ENCODE data around the gene SOS2. TPM values are rescaled to one million over a fixed set of nuclear protein-coding genes. Genes with fewer than 3 reads are reported as not detected.

SOS2 gene
- total and polyA plus RNA-seq, 2 of the 8 experiments (the other 6 are each of a cell fraction or from before 2014, with no cell fraction given) = 2.8 to 12.7 TPM

DNA sequence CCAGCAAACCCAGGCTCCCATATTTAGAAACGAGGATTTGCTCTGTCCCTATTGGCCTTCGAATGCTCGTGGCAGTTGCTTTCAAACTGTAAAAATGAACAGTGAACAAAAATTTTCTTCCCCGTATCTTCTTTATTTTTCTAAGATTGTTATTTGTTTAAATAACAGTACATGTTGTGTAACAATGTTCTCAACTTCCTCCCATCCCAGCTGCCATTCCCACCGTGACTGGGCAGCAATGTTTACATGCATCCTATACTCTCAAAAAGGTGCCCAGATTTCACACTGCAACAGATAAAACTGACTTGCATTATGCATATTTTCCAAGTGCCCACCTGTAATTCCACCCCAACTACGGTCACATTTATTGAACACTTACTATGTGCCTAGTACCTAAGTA is 127.8 kb downstream of the SOS2 start:
- Histone ChIP-seq H2BK120ac (replicated peaks; ENCODE audit: low read depth, low read length) (no peak overlapping the region), H4K20me1 (replicated peaks in 1 of 2; ENCODE audit: control insufficient read depth in 1 of 2, insufficient read depth in 2 of 2, low read length in 2 of 2) (peaks cover 0 to 2% of the 10 kb centered on the region in 2 experiments), H3K27me3 (replicated peaks in 1 of 4; ENCODE audit: control insufficient read depth in 3 of 4, extremely low read depth in 1 of 4, insufficient read depth in 3 of 4, low read length in 3 of 4) (no peaks in the 10 kb centered on the region), H2AK5ac (ENCODE audit: low read depth, low read length) (no peak overlapping the region), H2BK12ac (ENCODE audit: low read depth, low read length) (no peak overlapping the region), H3K18ac (ENCODE audit: extremely low read depth, low read length) (no peak overlapping the region), H3K4me2 (ENCODE audit: insufficient read depth in 1 of 2, low read depth in 2 of 2, low read length in 2 of 2) (no peak overlapping the region), H3K79me2 (ENCODE audit: control insufficient read depth in 1 of 2, insufficient read depth in 2 of 2, low read length in 2 of 2) (no peaks in the 10 kb centered on the region), H3K23me2 (ENCODE audit: low read depth, low read length) (no peaks in the 10 kb centered on the region), H3K4me3 (ENCODE audit: extremely low read depth in 1 of 4, insufficient read depth in 2 of 4, low read depth in 3 of 4, low read length in 4 of 4) (no peak overlapping the region), H3K27ac (ENCODE audit: low read depth, low read length) (no peak overlapping the region), H3K4me1 (replicated peaks in 1 of 4; ENCODE audit: control insufficient read depth in 3 of 4, insufficient read depth in 4 of 4, low read length in 3 of 4) (no peaks in the 10 kb centered on the region; a peak in 1 of 7 replicates), H2BK15ac (ENCODE audit: low read length) (no peak overlapping the region), H4K91ac (replicated peaks; ENCODE audit: insufficient read length, low read length) (no peak overlapping the region), H3K9me3 (ENCODE audit: insufficient read depth in 2 of 2, low read depth in 1 of 2, low read length in 1 of 2) (no peaks in the 10 kb centered on the region), H3K23ac (ENCODE audit: insufficient read length) (no peak overlapping the region), H2BK20ac (ENCODE audit: low read length) (no peak overlapping the region), H4K5ac (ENCODE audit: insufficient read length, low read depth, low read length) (no peak overlapping the region), H3K4ac (replicated peaks; ENCODE audit: insufficient read length, low read depth, low read length) (no peak overlapping the region), H3K79me1 (ENCODE audit: low read depth, low read length) (no peaks in the 10 kb centered on the region; the same call in 1 of the 2 replicates), H3K14ac (ENCODE audit: insufficient read length) (no peak overlapping the region), H3K36me3 (ENCODE audit: control insufficient read depth in 2 of 4, insufficient read depth in 4 of 4, low read length in 3 of 4) (peaks cover 0 to 6% (median 2%) of the 10 kb centered on the region in 4 experiments; a peak in 3 of 8 replicates), H4K8ac (ENCODE audit: extremely low read depth, insufficient read depth, low read length) (no peak overlapping the region), H3K9ac (replicated peaks in 1 of 4; ENCODE audit: extremely low read depth in 1 of 4, low read depth in 3 of 4, low read length in 3 of 4) (no peak overlapping the region), H3K56ac (replicated peaks; ENCODE audit: insufficient read length, low read depth, low read length) (no peak overlapping the region), H2BK5ac (ENCODE audit: low read depth, low read length) (no peak overlapping the region), H2AFZ (ENCODE audit: low read length) (no peak overlapping the region)
- TF ChIP-seq KDM5A (IDR thresholded peaks at IDR 0.05; ENCODE audit: low read length) (no peak), RAD21 (IDR thresholded peaks at IDR 0.05 in 1 of 2, conservative IDR thresholded peaks at IDR 0.05 in 1 of 2; ENCODE audit: low read depth in 2 of 2, low read length in 2 of 2) (no peak), GTF2F1 (IDR thresholded peaks at IDR 0.05; ENCODE audit: borderline replicate concordance, low read depth, low read length) (no peak), ZNF274 (IDR thresholded peaks at IDR 0.05; ENCODE audit: borderline replicate concordance, extremely low read depth, low read length) (no peak), GABPA (IDR thresholded peaks at IDR 0.05; ENCODE audit: borderline replicate concordance, insufficient read depth, low read length) (no peak), BACH1 (IDR thresholded peaks at IDR 0.05; ENCODE audit: low read length) (no peak), HDAC6 (IDR thresholded peaks at IDR 0.05; ENCODE audit: low read depth, low read length) (no peak), RFX5 (IDR thresholded peaks at IDR 0.05; ENCODE audit: borderline replicate concordance, low read depth, low read length) (no peak), EP300 (IDR thresholded peaks at IDR 0.05; ENCODE audit: borderline replicate concordance in 1 of 2, low read depth in 2 of 2, low read length in 2 of 2) (no peak), SUZ12 (IDR thresholded peaks at IDR 0.05; ENCODE audit: low read length) (no peak)
- WGBS, 2 experiments (ENCODE audit: extremely low coverage in 1 of 2, insufficient coverage in 1 of 2, insufficient read length in 1 of 2, insufficient replicate concordance in 2 of 2, low coverage in 1 of 2, low lambda C conversion rate in 2 of 2, missing lambda C conversion rate in 1 of 2) = 85% methylated on average over 6 of the region's 6 CpGs; no CpG with 5 or more reads in 1 of the 2 experiments
- ChIA-PET CTCF (ENCODE audit: partially characterized antibody) (interaction anchor here (0.6 to 7.6 kb wide), 10 partner anchors 9 to 256 kb away, joined by 3 to 90 read pairs (median 6); no protein-coding TSS in a partner anchor), POLR2A (ENCODE audit: partially characterized antibody) (no interaction called here)
- no peak for FAIRE-seq
- no peak for DNase-seq (ENCODE audit: low read depth in 1 of 2, low spot score in 2 of 2)

Data from H1 (cell line).